Kidney epithelial cell (primary cell): ENCODE measurements around the gene MMP7. TPM values are rescaled to one million over a fixed set of nuclear protein-coding genes. Genes with fewer than 3 reads are reported as not detected.

ENCODE experiments used
- DNase-seq: peaks from one replicate; pipeline ENCODE4 v3.0.0-alpha.2; 2010; ENCODE audit warnings: low read depth
- H3K27me3 ChIP-seq: 2 replicates; pipeline ENCODE4 v1.6.0; 2011; ENCODE audit warnings: low read length; ENCODE audit not compliant: control insufficient read depth, insufficient read depth
- H3K36me3 ChIP-seq: 2 replicates; pipeline ENCODE4 v1.5.1; 2011; ENCODE audit warnings: low read length; ENCODE audit not compliant: control insufficient read depth, insufficient read depth
- H3K4me3 ChIP-seq: 2 replicates; pipeline ENCODE4 v1.5.1; 2011; ENCODE audit warnings: low read depth, mild to moderate bottlenecking, control low read depth, low read length
- total RNA-seq: library from RNA; depleted of rRNA; stranded (reverse); fragments of >200 nt; gene quantifications from 2 replicates; pipeline ENCODE4 v1.2.3, GENCODE V29; 2015
- TF ChIP-seq, protein P1 (sequence below): IDR thresholded peaks from 2 replicates; pipeline ENCODE4 v1.5.1; 2011; ENCODE audit warnings: mild to moderate bottlenecking, moderate library complexity, low read length, control low read depth, inconsistent platforms; ENCODE audit not compliant: insufficient read depth, poor library complexity, severe bottlenecking

MMP7 gene
- total RNA-seq, 1 donor from 2014 or later = 312 TPM

DNA sequence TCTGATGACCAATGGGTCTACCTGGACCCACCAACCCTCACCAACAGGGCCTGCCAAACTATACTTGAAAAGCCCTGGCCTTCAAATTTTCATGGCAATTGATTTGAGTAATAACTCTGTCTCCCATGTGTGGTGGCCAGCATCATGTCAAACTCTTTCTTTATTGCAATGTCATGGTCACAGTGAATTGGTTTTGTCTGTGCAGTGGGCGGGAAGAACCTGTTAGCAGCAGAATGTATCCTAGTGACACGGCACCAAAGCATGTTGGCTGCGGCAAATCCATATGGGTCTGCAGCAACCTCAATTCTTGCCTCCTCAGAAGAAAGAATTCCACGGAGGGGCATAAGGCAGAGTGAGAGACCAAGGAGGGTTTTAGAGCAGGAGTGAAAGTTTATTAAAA is 58.4 kb downstream of the MMP7 start:
- Histone ChIP-seq H3K4me3 (no peak overlapping the region), H3K36me3 (no peaks in the 10 kb centered on the region), H3K27me3 (no peaks in the 10 kb centered on the region)
- DNase-seq = no peak
- TF ChIP-seq, protein P1, sequence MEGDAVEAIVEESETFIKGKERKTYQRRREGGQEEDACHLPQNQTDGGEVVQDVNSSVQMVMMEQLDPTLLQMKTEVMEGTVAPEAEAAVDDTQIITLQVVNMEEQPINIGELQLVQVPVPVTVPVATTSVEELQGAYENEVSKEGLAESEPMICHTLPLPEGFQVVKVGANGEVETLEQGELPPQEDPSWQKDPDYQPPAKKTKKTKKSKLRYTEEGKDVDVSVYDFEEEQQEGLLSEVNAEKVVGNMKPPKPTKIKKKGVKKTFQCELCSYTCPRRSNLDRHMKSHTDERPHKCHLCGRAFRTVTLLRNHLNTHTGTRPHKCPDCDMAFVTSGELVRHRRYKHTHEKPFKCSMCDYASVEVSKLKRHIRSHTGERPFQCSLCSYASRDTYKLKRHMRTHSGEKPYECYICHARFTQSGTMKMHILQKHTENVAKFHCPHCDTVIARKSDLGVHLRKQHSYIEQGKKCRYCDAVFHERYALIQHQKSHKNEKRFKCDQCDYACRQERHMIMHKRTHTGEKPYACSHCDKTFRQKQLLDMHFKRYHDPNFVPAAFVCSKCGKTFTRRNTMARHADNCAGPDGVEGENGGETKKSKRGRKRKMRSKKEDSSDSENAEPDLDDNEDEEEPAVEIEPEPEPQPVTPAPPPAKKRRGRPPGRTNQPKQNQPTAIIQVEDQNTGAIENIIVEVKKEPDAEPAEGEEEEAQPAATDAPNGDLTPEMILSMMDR = no peak

DNA sequence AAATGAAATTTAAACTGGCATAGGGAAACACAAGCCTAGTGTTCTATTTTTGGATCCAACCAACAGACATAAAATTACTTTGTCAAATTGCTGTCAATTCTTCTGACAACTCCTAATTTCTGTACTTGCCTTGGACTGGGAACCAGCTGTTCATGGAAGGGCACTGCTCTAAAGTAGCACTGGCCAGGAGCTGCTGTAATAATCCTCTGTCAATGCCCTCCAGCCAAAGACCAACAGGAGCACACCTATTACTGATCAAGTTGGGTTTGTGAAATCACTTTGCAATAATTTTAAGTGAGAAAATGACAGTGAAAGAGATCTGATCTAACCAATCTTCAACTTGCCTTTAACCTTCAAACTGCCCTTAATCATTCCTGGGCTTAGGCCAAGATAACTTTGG is 59.1 kb downstream of the MMP7 start:
- Histone ChIP-seq H3K36me3 (no peaks in the 10 kb centered on the region), H3K4me3 (no peak overlapping the region), H3K27me3 (no peaks in the 10 kb centered on the region)
- no peak for DNase-seq
- TF ChIP-seq, protein P1 = no peak

Other genes starting within 250 kb of the MMP7 start
- 7.2 and 10.0 TPM in 2 replicates for gene BIRC3, start 213.3 kb downstream of the MMP7 start, total RNA-seq
- 63.9 and 68.1 TPM in 2 replicates for gene BIRC2, start 183.5 kb downstream of the MMP7 start, total RNA-seq
- gene TMEM123, start 78.0 kb downstream of the MMP7 start, total RNA-seq = 166 and 168 TPM in 2 replicates
- gene MMP20, start 94.6 kb upstream of the MMP7 start, total RNA-seq = not detected in 2 replicates
- gene MMP27, start 175.0 kb upstream of the MMP7 start, total RNA-seq = not detected in 2 replicates
- gene MMP8, start 194.2 kb upstream of the MMP7 start, total RNA-seq = not detected in 2 replicates
- gene MMP10, start 249.9 kb upstream of the MMP7 start, total RNA-seq = 4.8 and 8.7 TPM in 2 replicates